ENCODE measurements around the gene MAP3K14.

MAP3K14 gene

DNA sequence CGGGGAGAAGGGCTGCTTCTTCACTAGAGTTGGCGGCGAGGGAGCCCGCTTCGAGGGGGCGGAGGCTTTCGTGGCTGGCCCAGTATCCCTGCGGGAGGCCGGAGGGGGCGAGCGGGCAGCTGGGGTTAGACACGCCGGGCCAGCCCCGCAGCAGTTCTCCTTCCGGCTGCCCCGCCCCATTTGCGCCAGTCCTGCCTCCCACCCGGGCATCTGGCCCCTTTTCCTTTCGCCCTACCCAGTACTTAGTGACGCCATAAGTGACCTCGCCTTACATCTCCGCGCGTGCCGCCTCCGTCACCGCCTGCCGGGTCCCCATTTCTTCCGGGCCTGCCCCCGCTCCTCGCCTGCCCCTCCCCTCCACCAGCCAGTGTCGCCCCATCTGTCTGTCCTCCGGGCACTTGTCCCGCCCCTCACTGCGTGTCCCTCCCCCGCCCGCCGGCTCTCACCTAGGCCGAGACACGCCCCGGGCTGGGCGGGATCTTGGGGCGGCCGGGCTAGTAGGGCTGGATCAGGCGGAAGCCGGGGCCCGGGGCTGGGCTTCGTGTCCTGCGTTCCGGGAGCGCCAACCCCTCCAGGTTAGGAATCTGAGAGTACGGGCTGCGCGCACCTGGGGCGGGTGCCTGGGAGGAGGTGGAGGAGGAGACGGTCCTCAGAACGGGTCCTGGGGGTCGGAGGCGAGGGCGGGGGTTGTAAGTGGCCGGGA lies 69.2 kb downstream of the MAP3K14 start:
- peak in 28 of 42 donors; percentile 18 to 74 (median 50) for DNase-seq
- intact Hi-C loops (cut with DNase I), result no loop called here

DNA sequence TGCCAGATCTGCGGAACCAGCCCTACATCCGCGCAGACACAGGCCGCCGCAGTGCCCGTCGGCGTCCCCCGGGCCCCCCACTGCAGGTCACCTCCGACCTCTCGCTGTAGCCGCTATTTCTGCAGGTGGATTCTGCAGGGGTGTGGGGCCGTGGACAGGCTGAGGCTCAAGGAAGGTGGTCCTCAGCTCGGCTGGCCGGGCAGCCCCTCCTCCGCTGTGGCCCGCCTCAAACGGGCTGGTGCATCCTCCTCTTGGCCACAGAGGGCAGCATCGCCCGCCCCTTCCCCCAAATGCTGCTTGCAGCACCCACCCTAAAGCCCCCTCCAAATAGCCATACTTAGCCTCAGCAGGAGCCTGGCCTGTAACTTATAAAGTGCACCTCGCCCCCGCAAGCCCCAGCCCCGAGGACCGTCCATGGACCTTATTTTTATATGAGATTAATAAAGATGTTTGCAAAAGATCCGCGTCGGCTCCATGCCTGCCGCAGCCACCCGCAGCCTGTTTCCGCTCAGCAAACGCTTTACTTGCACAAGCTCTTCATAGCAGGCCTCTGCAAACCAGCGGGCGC lies 69.9 kb downstream of the MAP3K14 start:
- DNase-seq, result peak in 8 of 42 donors; percentile 39 to 71 (median 49)
- intact Hi-C loops (cut with DNase I), result no loop called here

DNA sequence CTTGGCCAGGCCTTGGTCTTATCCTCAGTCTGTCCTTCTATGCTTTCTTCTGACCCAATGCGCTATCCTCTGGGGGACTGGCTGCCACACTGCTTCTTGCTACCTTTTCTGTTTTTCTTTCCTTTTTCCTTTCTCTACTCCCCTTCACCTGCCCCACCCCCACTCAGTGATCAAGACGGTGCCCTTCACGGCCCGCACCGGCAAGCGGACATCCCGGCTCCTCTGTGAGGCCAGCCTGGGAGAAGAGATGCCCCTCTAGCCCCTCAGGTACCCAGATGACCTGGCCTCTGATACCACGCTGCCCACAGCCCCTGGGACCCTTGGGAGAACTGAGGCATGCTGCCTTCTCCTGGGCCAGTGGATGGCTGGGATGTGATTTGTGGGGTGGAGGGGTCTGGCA lies 70.5 kb downstream of the MAP3K14 start:
- intact Hi-C loops (cut with DNase I), result no loop called here
- DNase-seq, result no peak

DNA sequence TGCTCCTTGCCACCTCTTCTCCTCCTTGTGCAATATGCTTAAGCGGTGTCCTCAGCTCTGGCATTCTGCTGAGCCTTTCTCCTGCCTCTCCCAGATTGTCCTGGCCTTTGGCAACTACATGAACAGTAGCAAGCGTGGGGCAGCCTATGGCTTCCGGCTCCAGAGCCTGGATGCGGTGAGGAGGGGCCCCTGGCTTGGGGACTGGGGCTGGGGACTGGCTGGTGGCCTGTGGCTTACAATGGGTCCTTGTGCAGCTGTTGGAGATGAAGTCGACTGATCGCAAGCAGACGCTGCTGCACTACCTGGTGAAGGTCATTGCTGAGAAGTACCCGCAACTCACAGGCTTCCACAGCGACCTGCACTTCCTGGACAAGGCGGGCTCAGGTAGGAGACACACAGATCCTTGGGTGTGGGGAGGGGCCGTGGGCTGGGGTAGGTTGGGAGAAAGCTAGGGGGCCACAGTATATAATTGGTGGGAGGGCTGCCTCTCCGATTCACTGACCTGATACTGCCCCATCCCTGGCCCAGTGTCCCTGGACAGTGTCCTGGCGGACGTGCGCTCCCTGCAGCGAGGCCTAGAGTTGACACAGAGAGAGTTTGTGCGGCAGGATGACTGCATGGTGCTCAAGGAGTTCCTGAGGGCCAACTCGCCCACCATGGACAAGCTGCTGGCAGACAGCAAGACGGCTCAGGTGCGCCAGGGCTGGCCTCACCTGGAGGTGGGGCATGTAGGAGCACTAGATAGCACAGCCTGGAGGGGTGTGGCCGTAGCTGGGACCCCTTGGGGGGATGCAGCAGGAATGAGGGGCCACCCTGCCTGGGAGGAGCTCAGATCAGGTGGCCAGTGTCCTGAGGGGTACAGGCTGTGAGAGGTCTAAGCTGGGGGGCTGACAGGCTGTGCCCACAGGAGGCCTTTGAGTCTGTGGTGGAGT lies 71.8 kb downstream of the MAP3K14 start:
- intact Hi-C loops (cut with DNase I), result no loop called here
- no peak for DNase-seq

DNA sequence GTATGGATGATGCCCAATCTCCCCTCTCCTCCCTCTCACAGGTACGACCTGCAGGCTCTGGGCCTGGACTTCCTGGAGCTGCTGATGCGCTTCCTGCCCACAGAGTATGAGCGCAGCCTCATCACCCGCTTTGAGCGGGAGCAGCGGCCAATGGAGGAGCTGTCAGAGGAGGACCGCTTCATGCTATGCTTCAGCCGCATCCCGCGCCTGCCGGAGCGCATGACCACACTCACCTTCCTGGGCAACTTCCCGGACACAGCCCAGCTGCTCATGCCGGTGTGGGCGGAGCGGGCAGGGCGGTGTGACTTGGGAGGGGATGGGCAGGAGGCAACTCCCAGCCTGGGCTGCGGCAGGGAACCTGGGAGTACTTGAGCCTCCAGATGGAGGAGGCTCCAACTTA lies 73.1 kb downstream of the MAP3K14 start:
- DNase-seq, result no peak
- intact Hi-C loops (cut with DNase I), result no loop called here

DNA sequence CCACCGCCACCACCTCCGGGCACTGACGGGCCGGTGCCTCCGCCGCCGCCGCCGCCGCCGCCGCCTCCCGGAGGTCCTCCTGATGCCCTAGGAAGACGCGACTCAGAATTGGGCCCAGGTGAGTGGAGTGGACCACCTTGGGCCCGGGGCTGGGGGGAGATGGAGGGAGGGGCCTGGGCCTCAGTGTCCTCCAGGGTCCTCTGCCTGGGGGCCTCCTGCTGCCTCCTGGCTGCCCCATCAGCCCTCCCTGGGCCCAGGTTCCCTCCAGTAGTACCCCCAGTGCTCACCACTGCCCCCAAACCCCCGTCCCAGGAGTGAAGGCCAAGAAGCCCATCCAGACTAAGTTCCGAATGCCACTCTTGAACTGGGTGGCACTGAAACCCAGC lies 74.8 kb downstream of the MAP3K14 start:
- intact Hi-C loops (cut with DNase I), result no loop called here
- DNase-seq, result no peak

DNA sequence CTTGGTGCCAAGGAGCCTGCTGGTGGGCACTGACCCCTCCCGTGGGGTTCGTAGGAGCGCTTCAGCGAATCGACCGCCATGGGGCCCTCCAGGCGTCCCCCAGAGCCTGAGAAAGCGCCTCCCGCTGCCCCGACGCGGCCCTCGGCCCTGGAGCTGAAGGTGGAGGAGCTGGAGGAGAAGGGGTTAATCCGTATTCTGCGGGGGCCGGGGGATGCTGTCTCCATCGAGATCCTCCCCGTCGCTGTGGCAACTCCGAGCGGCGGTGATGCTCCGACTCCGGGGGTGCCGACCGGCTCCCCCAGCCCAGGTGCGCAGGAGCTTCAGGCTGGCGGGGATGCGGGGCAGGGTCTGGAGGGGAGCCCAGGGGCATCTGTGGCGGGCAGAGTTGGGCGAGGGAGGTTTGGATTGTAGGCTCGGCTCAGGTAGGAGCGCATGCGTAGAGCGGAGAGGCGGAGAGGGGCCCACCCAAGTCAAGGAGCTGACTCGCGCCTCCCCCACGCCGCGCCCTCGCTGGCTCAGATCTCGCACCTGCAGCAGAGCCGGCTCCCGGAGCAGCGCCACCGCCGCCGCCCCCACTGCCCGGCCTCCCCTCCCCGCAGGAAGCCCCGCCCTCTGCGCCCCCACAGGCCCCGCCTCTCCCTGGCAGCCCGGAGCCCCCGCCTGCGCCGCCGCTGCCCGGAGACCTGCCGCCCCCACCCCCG lies 75.3 kb downstream of the MAP3K14 start:
- DNase-seq, result peak; percentile 59 to 94 (median 83)
- intact Hi-C loops (cut with DNase I), result no loop called here

DNA sequence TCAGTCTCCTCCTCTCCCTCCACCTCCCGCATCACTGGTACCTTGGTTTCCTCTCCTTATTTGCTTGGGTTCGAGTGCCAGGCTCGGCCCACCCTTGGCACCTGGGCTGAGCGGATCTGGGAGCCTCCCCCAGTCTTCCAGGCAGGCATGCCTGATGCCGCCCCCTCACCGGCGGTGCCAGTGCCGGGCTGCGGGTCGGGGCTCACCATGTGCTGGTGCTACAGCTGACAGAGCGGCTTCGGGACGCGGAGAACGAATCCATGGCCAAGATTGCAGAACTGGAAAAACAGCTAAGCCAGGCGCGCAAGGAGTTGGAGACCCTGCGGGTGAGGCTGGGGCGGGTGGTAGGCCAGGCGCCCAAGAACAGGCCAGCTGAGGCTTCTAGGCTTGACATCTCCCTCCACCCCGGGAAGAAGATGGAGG lies 75.9 kb downstream of the MAP3K14 start:
- DNase-seq, result peak in 41 of 42 donors; percentile 44 to 90 (median 74)
- intact Hi-C loops (cut with DNase I), result no loop called here

DNA sequence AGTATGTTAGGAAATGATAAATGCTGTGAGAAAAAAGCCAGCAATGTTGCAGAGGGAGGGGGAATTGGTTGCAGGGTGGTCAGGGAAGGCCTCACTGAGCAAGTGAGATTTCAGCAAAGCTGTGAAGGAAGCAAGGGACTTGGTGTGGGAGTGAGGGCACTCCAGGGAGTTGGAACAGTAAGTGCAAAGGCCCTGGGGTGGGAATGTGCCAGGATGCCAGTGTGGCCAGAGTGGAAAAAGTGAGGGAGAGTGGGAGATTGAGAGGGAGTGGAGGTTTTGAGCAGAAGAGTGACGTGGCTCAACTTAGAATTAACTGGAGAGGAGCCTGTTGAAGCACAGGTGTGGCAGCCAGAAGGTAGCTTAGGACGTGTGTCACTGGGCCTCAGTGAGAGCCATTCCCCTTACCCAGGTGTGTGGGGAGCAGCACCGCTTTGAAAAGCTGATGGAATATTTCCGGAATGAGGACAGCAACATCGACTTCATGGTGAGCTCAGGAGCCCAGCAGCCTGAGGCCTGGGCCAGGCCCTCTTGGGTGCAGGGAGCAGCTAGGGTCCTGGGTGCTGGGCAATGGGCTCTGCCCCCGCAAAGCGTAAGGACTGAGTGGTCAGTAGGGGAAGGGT lies 78.6 kb downstream of the MAP3K14 start:
- DNase-seq, result no peak
- intact Hi-C loops (cut with DNase I), result no loop called here

DNA sequence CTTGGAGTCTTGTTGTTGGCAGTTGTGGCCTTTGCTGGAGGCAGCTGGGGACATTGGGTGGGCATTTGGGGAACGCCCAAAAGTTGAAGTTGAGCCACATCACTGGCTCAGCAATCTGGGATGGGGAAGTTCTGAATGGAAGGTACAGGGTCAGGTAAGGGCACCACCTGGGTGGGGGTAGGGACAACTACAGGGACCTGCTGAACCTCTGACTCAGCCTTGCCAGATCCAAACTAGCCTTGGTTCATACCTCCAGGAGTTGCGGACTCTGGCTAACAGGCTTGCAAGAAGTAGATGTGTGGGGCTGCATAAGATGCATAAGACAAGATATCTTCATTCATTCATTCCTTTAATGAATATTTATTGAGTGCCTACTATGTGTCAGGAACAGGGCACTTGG lies 79.1 kb downstream of the MAP3K14 start:
- DNase-seq, result no peak
- intact Hi-C loops (cut with DNase I), result no loop called here

DNA sequence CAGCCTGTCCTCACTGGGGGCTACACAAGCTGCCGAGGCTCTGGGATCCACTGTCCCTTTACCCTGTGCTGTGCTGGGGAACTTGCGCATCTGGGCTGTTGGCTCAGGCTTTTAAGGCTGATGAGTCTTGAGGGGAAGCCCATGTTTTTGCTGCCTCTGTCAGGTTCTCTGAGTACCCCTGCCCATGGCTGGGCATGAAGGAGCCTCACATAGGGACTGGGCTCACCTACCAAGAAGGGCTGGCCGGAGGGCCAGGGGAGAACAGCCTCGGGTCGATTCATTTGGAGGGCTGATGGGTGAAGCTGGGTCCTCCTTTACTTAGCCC lies 80.6 kb downstream of the MAP3K14 start:
- intact Hi-C loops (cut with DNase I), result no loop called here
- DNase-seq, result no peak

DNA sequence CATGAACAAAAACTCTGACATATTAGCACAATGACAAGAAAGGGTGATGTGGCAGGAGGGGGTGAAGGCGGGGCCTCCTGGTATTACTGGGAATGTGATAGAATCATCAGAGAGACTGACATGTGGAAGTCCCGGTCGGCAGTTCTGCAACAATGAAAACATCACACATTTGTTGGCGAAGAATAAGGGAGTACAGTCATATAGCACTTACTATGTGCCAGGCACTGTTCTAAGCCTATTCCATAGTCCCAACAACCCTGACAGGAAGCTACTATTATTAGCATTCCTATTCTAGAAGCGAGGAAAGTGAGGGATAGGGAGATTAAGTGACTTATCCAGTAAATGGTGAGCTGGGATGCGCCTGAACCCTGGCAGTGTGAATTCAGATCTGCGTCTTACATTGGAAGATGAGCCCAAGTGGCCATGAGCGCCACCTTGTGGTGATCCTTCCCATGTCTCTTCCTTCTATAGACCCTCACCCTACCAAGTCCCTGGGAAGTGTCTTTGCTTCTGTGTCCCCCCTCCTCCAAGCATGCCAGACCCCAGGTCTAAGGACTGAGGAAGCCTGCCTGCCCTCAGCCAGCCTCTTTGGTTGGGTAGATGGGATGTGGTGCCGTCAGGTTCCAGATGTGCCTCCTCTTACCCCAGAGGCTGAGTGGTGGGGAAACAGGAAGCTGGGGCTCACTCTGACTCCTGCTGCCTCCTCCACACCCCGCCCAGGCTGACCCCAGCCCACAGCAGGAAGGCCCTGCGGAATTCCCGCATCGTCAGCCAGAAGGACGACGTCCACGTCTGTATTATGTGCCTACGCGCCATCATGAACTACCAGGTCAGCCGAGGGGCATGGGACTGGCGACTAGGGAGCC lies 81.2 kb downstream of the MAP3K14 start:
- intact Hi-C loops (cut with DNase I), result no loop called here
- DNase-seq, result peak in 41 of 42 donors; percentile 48 to 91 (median 73)

DNA sequence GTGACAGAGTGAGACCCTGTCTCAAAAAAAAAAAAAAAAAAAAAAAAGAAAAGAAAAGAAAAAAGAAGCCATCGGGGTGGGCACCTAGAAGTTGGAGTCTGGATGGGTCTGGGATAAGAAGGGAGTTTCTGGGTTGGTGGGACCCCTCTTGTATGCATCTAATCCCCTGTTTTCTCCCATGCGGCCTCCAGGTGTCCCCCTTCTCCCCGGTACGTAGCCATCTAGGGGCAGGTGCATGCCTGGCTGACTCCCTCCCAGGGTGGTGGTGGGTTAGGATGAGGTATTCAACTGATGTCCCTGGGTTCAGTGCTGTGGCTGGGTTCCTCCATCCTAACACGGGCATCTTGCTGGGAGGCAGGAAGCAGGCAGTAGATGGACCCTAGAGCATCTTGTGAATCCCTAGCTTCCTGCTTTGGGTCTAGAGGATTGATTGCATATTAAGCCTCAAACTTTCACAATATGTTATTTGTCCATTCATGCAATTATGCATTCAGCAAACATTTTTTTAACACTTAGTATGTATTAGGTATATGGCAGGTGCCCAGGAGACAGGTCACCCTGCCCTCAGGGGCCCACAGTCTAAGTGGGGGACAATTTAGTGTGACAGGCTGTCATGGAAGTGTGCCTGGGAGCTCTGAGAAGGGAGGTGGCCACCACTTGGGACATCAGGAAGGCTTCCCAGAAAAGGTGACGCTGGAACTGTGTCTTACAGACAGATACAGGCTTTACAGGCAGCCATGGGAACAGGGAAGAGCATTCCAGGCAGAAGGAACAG lies 82.0 kb downstream of the MAP3K14 start:
- intact Hi-C loops (cut with DNase I), result no loop called here
- peak in 1 of 42 donors; percentile 37 for DNase-seq

DNA sequence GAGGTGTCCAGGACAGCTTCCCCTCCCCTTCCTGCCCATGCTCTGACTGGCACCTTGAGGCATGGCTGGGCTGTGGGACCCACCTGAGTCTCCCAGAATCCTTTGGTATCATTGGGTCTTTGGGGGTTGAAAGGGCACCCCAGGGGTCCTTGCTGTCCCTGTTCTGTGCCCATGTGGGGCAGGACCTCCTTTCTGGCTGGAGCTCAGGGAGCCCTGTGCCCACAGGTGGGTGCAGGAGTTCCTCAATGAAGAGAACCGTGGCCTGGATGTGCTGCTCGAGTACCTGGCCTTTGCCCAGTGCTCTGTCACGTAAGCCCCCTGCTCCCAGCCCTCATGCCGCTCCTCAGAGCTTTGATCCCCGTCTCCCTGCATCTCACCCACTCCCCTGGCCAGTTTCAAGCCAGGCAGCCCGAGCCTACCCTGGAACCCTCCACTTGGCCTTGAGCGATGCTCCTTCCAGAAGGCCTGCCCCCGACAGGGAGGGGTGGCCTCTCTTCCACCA lies 83.3 kb downstream of the MAP3K14 start:
- intact Hi-C loops (cut with DNase I), result no loop called here
- DNase-seq, result no peak

DNA sequence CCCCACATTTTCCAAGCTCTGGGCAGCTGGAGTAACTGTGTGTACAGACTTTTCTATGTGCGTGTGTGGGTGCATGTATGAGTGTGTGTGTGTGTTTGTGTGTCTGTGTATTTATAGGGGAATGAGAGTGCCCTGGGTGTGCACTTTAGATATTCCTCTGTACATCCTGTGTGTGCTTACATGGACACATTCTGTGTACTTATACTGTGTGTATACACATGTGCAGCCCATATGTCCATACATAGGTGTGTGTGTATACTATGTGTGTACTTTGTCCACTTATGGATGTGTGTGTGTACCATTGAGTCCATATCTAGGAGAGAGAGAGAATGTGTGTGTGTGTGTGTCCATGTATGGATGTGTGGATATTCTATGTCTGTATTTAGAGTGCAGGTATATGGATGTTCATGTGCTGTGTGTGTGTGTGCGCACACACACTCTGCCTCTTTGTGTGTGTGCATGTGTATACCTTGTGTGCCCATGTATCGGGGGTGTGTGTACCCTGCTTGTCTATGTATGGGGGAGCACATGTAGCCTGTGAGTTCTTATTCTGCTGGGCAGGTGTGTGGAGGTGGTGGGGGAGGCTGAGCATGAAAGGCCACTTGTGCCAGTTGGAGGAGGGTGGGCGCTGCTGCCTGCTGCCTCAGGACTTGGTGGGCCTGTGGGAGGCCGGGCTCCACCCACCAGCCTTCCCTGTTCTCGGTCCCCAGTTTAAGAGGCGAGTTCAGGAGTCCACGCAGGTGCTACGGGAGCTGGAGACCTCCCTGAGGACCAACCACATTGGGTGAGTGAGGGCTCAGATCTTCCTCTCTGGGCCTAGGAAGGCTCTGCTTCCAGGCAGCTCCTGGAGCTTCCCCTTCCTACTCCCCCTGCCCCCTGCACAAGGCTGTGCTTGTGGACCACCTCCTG lies 84.1 kb downstream of the MAP3K14 start:
- intact Hi-C loops (cut with DNase I), result no loop called here
- no peak for DNase-seq

DNA sequence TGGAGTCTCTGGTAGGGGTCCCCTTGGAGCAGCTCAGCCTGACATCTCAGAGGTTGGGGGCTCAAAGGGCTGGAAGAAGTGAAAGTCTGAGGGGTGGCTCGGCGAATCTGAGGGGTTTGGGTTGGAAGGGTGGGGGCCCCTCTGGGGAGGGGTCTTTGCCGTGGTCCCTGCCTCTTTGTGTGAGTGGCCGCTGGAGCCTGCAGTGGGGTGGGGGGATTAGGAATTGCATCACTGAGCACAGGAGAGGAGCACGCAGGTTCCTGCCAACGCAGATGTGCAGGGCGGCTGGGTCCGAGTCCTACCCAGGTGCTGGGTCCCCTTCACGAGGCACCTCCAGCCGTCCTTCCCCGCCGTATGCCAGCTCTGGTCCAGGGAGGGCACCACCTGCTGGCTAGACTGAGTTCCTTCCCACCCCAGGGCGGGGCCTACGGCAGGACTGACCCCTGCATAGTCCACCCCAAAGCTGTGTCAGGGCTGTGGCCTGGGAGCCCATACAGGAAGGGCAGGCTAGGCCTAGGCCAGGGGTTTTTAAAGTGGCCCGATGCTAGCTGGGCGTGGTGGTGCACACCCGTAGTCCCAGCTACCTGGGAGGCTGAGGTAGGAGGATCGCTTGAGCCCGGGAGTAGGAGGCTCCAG lies 85.2 kb downstream of the MAP3K14 start:
- no peak for DNase-seq
- intact Hi-C loops (cut with DNase I), result no loop called here

Data from head of caudate nucleus (tissue), 42 donors.